Subcutaneous adipose tissue (tissue), 4 donors: ENCODE measurements around the gene DAZAP1. TPM values are rescaled to one million over a fixed set of nuclear protein-coding genes. Genes with fewer than 3 reads are reported as not detected.

Experiments
- CTCF ChIP-seq: fragments of 450-650 bp; IDR thresholded peaks from one replicate; pipeline ENCODE4 v1.5.1; 2016; ENCODE audit warnings: low read depth, mild to moderate bottlenecking, control low read depth, antibody characterized with exemption, moderate library complexity
- total RNA-seq, 4 donors: library from RNA; depleted of rRNA; stranded (reverse); fragments of >200 nt; gene quantifications; one replicate each; pipeline ENCODE4 v1.1.0, GENCODE V29; 2016

DAZAP1 gene
- total RNA-seq, 4 donors from 2014 or later = 25.8 to 46.7 (median 33.6) TPM

GRCh38 chr19:1467215-1467489, 59.8 kb downstream of the DAZAP1 start:
- no peak for TF ChIP-seq CTCF

- no peak for TF ChIP-seq CTCF
Measured at GRCh38 chr19:1467490-1468273, 60.3 kb downstream of the DAZAP1 start.

GRCh38 chr19:1468274-1468820, 61.0 kb downstream of the DAZAP1 start:
- no peak for TF ChIP-seq CTCF

GRCh38 chr19:1468821-1469254, 61.5 kb downstream of the DAZAP1 start:
- TF ChIP-seq CTCF = no peak

- TF ChIP-seq CTCF = no peak
Measured at GRCh38 chr19:1469255-1470054, 62.1 kb downstream of the DAZAP1 start.

GRCh38 chr19:1470055-1470304, 62.6 kb downstream of the DAZAP1 start:
- TF ChIP-seq CTCF = no peak

GRCh38 chr19:1470305-1471009, 63.1 kb downstream of the DAZAP1 start:
- no peak for TF ChIP-seq CTCF
